ENCODE results near the gene VPS13A.
"Not testable (repeated sequence)": the region's sequence is repeated elsewhere in the genome, so short reads cannot be mapped to it uniquely, and the experiment has no call there.

Gene VPS13A

DNA sequence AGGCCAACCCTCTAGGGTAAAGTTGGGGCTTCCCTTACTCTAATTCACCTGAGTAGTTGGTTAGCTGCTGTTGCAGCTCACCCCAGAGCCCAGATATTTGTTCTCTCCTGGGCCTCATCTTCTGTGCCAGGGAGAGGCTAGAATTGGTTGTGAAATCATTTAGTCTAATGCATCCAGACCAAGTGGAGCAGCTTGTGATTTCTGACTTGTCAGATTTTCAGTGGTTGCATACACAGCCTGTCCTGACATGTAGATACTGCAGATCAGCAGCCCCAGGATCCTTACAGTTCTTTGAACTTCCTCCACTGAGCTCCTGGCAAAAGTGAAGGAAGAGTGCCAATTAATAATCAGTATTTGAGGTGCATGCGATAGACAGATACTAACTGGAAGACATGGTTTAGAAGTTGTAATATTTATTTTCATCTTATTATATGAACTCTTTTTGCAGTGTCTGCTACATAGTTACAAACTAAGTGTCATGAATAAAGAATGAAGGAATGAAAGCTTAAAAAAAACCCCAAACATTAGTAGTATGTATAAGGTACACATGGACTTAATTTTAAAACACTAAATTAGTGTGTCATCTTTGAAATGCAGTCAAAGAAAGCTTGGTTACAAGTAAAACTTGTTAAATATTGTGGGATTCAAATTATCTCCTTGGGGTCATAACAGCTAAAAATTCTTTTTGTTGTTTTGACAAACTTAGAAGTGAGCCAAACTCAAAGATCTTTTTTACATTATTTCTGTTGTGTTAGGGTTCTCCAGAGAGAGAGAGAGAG lies 128.5 kb downstream of the VPS13A start:
- DNase-seq: no peak

DNA sequence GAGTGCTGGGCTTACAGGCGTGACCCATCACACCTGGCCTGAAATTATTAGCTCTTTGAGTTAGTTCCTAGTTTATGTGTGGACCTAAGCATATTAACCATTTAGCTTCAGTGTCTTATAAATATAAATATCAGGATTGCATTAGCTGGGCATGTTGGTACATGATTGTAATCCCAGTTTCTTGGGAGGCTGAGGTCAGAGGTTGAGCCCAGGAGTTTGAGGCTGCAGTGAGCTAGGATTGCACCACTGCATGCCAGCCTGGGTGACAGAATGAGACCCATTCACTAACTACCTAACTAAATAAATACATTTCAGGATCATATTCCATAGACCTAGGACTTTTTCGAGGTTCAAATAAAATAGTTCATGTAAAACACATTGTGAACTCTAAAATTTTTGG lies 129.8 kb downstream of the VPS13A start:
- DNase-seq: no peak

GRCh38 chr9:77316058-77316457 lies 138.7 kb downstream of the VPS13A start:
- DNase-seq: no peak

- no peak for DNase-seq
Measured at GRCh38 chr9:77325058-77325457, 147.7 kb downstream of the VPS13A start.

- no peak for DNase-seq
Measured at GRCh38 chr9:77328102-77328501, 150.8 kb downstream of the VPS13A start.

DNA sequence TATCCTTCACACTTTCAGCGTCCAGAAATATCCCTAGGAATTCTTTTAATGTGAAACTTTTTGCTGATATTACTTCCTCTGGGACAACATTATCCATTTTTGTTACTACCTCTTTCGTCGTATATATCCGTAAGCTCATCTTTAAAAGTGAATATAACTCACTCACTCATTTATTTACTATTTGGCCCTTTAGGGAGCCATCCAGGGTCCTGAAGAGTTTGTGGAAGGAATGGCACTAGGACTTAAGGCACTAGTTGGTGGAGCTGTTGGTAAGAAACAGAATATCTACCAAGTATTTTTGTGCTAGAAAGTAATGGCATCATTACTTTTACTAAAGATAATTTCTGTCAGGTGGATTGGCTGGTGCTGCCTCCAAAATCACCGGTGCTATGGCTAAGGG lies 192.7 kb downstream of the VPS13A start:
- DNase-seq: no peak

DNA sequence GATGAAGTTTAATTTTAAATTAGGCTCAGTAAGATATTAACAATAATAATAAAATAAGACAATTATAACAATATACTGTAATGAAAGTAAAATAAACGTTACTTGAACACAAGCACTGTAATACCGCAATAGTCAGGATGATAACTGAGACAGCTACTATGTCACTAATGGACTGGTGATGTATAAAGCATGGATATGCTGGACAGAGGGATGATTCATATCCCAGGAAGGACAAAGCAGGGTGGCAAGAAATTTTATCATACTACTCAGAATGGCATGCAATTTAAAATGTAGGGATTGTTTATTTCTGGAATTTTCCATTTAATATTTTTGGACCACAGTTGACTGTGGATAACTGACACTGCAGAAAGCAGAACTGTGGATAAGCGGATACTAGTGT lies 196.9 kb downstream of the VPS13A start:
- DNase-seq: no peak

GRCh38 chr9:77375956-77376532 lies 198.7 kb downstream of the VPS13A start:
- no peak for DNase-seq

GRCh38 chr9:77384406-77384805 lies 207.1 kb downstream of the VPS13A start:
- no peak for DNase-seq

DNA sequence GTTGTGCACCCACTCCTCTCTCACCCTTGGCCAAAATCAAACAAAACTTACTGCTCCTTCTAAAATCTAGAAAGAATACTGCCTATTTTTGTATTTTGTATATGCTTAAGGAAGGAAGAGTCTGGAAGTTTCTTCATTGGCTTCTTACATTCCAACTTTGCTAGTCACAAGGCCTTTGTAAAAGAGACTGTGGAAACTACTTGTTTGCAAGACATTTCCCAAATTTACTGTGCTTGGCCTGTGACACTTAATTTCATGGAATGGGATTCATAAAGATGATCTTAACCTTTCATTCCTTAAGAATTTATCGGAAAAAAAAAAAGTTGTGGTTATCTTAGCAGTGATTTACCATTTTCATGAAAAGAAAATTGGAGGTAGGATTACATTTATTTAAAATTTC lies 208.9 kb downstream of the VPS13A start:
- DNase-seq: no peak

- no peak for DNase-seq
Measured at GRCh38 chr9:77391834-77392233, 214.5 kb downstream of the VPS13A start.

- DNase-seq: no peak
Measured at GRCh38 chr9:77392328-77392727, 215.0 kb downstream of the VPS13A start.

DNA sequence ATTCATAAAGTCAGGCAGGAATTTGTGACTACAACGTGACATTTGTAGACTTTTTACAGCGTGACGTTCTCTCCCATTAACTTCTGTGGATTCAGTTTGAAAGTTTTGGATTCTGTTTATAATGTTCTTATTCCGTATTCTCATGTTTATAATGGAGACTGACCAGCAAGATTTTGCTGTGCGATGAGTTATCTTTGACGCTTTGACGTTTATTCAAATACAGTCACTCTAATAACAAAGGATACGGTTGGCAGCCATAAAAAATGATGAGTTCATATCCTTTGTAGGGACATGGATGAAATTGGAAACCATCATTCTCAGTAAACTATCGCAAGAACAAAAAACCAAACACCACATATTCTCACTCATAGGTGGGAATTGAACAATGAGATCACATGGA lies 221.2 kb downstream of the VPS13A start:
- not testable (repeated sequence) for DNase-seq

DNA sequence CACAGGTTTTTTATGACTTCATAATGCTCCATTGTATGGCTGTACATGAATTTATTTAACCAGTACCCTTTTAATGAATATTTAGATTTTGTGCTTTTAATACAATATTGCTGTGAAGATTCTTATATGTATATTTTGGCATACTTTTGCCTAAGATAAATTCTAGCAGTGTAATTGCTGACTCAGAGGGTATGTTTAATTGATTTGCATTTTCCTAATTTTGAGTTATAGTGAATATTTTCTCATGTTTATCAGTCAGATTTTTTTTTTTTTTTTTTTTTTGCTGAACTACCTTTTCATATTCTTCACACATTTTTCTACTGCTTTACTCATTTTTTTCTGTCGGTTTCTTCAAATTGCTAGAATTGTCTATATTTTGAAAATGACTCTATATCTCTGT lies 222.6 kb downstream of the VPS13A start:
- no peak for DNase-seq

DNA sequence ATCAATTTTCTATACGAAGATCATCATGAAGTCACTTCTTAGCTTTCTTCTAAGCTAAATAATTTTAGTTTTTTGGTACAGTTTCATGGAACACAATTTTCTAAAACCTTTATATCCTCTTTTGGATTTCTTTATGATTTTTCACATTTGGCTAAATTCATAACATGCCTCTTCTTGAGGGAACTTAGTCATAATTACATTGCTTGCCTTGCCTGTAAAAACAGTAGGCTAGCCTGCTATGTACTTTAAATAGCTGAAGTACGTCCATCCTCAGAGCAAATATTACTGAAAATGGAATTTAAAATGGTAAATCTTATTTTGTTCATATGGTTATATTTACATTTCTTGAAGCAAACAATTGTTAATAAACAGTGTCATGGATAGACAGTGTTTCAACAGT lies 225.0 kb downstream of the VPS13A start:
- DNase-seq: no peak

- DNase-seq: no peak
Measured at GRCh38 chr9:77403239-77403638, 225.9 kb downstream of the VPS13A start.

DNA sequence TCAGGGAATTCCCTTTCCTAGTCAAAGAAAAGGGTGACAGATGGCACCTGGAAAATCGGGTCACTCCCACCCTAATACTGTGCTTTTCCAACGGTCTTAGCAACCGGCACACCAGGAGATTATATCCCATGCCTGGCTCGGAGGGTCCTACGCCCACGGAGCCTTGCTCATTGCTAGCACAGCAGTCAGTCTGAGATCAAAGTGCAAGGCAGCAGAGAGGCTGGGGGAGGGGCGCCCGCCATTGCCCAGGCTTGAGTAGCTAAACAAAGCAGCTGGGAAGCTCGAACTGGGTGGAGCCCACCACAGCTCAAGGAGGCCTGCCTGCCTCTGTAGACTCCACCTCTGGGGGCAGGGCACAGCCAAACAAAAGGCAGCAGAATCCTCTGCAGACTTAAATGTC lies 231.2 kb downstream of the VPS13A start:
- DNase-seq: not testable (repeated sequence)

DNA sequence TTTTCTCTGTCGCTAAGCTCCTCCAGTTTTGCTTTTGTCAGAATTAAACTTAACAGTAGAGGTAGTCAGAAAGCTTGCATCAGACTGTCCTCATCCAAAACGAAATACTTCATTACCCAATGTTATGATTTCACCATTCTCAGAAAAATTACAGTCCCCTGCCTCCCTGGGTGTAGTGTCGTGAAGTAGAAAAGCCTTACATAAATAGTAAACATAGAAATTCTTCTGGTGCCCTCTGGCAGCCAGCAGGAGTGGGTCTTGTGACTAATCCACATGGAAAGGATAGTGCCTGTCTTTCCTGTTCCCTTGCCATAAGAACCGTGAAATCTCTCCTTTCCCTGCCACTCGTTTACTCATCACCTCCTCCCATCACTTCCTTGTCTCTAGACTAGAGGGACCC lies 240.2 kb downstream of the VPS13A start:
- no peak for DNase-seq

- DNase-seq: no peak
Measured at GRCh38 chr9:77418226-77418625, 240.9 kb downstream of the VPS13A start.

GRCh38 chr9:77420641-77421040 lies 243.3 kb downstream of the VPS13A start:
- no peak for DNase-seq

DNA sequence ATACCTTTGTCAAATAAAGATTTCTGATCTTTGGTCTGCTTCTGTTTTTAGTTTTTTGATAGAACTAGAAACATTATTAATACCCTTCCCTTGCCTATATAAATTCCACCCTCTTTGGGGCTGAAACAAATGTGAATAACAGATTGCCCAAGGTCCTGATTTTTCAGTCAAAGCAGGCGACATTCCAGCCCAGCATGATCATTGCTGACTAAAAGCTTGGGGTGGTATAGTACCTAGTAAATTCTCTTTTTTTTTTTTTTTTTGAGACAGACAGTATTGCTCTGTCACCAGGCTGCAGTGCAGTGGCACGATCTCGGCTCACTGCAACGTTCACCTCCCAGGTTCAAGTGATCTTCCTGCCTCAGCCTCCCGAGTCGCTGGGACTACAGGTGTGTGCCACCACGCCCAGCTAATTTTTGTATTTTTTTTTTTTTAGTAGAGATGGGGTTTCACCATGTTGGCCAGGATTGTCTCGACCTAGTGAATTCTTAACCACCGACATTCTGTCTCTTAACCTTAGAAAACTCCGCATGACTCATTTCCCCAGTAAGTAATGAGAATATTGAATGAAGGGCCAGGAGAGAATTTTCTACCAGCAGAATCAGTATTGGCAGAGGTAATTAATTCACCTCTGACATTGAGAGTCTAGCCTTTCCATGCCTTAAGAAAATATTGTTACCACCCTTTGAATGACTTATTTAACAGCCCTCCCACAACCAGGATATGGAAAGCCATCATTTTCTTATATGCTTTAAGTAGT lies 244.4 kb downstream of the VPS13A start:
- DNase-seq: no peak

DNA sequence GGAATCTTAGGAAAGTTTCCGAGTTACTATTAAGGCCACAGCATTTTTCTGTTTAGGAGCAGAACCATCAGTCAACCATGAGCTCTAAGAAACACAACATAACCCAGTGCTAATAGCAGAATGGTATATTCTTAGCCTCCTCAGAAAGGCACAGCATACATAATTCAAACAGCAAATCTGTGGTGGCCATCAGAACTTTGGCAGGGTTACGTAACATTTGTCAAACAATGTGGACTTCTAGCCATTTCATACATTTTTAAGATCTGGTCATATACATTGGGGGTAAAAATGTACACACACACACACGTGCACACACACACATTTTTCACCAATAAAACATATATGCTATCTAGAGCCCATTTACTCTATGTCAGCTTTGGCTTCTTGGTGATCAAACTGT lies 245.6 kb downstream of the VPS13A start:
- DNase-seq: no peak

DNA sequence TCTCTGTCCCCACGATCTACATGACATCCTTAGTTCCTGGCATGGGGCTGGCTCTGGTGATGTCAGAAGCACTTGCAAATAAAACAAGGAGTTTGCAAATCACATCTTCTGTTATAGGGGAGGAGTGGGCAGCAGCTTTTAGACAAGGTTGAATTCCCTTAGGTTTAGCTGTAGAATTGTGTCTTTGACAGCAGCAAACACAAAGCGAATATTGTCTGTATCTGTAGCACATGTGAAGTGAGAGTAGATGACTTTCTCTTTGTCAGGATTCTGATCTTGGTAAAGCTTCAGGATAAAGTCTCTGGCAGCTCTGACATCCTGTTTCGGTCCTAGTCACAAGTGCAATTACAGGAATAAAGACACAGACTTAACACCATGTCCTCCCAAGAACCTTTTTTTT lies 246.5 kb downstream of the VPS13A start:
- no peak for DNase-seq

DNA sequence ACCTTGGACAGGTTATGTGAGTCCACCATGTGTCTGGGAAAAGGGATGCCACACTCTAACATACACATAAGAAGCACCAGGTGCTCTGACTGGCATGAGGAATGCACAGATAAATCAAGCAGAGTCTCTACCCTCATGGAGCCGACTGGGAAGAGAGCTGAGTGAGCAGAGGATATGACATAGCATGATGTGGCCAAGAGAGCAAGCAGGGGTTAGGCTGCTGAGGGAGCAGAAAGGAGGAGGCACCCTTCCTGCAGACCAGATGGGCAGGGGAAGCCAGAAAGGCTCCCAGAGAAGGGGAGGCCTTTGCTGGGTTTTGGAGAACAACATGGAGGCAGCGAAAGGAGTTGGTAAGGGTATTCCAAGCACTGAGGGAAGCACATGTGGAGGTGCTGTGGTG lies 247.7 kb downstream of the VPS13A start:
- DNase-seq: no peak

Measured in T1000 (cell line).